Right lobe of liver (tissue), 4 donors: ENCODE measurements around the gene PLIN5.

Source experiments
- CTCF ChIP-seq, 4 donors: fragments of 200-600 bp in 3 of 4; fragments of 450-650 bp in 1 of 4; IDR thresholded peaks; one replicate each; pipeline versions ENCODE4 v1.5.1 to v1.8.0; 2016 to 2022; ENCODE audit warnings: antibody characterized with exemption in 4 of 4, mild to moderate bottlenecking in 2 of 4
- POLR2A ChIP-seq: fragments of 450-650 bp; IDR thresholded peaks from one replicate; pipeline ENCODE4 v1.6.1; 2017; ENCODE audit warnings: antibody characterized with exemption, mild to moderate bottlenecking
- donor health status: DM: no; HTN: no; CAD: no.
- donor health status: DM: no; HTN: no; CAD: no.
- donor health status: DM: no; HTN: yes; CAD: no.

- TF ChIP-seq CTCF (IDR thresholded peaks at IDR 0.05) (no peak), POLR2A (no peak)
These were observed 35.7 kb downstream of the PLIN5 start for GRCh38 chr19:4499318-4499717.
